CD14-positive monocyte (primary cell): Measurements from ENCODE around the gene TTR. TPM values are rescaled to one million over a fixed set of nuclear protein-coding genes. Genes with fewer than 3 reads are reported as not detected.

Source experiments
- DNase-seq, 3 donors: peaks; one replicate each; pipeline ENCODE4 v3.0.0-alpha.2; 2011 to 2022
- H2AFZ ChIP-seq: 2 replicates; pipeline ENCODE4 v1.6.0; 2012; ENCODE audit warnings: mild to moderate bottlenecking, low read depth, low read length, inconsistent platforms; ENCODE audit not compliant: insufficient read depth, poor library complexity, severe bottlenecking
- H3K27ac ChIP-seq, 2 donors: 1 replicate in 1 of 2; 2 replicates in 1 of 2; pipeline ENCODE4 v1.5.1; 2012 to 2013; ENCODE audit warnings: low read length in 2 of 2, control low read depth in 1 of 2, inconsistent platforms in 1 of 2, low read depth in 1 of 2, mild to moderate bottlenecking in 1 of 2
- H3K27me3 ChIP-seq, 2 donors: one replicate each; pipeline versions ENCODE4 v1.6.0 to v1.6.1; 2011 to 2013; ENCODE audit warnings: low read length in 2 of 2; ENCODE audit not compliant: control insufficient read depth in 2 of 2, insufficient read depth in 2 of 2
- H3K36me3 ChIP-seq, 2 donors: replicated peaks in 1 of 2; 1 replicate in 1 of 2; 2 replicates in 1 of 2; pipeline versions ENCODE4 v1.5.1 to v1.6.1; 2012 to 2013; ENCODE audit warnings: low read length in 2 of 2, control low read depth in 1 of 2, inconsistent platforms in 1 of 2, mild to moderate bottlenecking in 1 of 2; ENCODE audit not compliant: insufficient read depth in 2 of 2, control insufficient read depth in 1 of 2
- H3K4me1 ChIP-seq, 2 donors: 1 replicate in 1 of 2; 2 replicates in 1 of 2; pipeline versions ENCODE4 v1.5.1 to v1.6.1; 2012 to 2013; ENCODE audit warnings: low read length in 2 of 2, control low read depth in 1 of 2, inconsistent platforms in 1 of 2, mild to moderate bottlenecking in 1 of 2, moderate library complexity in 1 of 2; ENCODE audit not compliant: insufficient read depth in 2 of 2, control insufficient read depth in 1 of 2
- H3K4me2 ChIP-seq: replicated peaks from 2 replicates; pipeline ENCODE3; 2012; ENCODE audit warnings: low read length, moderate library complexity, mild to moderate bottlenecking; ENCODE audit not compliant: poor library complexity, severe bottlenecking; ENCODE audit errors: extremely low read depth
- H3K4me3 ChIP-seq, 3 experiments: fragments of 200-600 bp in 1 of 3; sonication (generic) in 1 of 3; replicated peaks in 1 of 3; 1 replicate in 2 of 3; 2 replicates in 1 of 3; pipeline ENCODE4 v1.5.1; 2011 to 2013; ENCODE audit warnings: low read length in 3 of 3, mild to moderate bottlenecking in 3 of 3, control low read depth in 2 of 3, low read depth in 2 of 3, inconsistent platforms in 1 of 3, moderate library complexity in 1 of 3
- H3K79me2 ChIP-seq: 2 replicates; pipeline ENCODE4 v1.6.0; 2012; ENCODE audit warnings: mild to moderate bottlenecking, control low read depth, inconsistent platforms, low read length, moderate library complexity; ENCODE audit not compliant: insufficient read depth
- H3K9ac ChIP-seq: 2 replicates; pipeline ENCODE4 v1.6.0; 2017; ENCODE audit warnings: low read length, mild to moderate bottlenecking; ENCODE audit not compliant: insufficient read depth, poor library complexity, severe bottlenecking
- H3K9me3 ChIP-seq, 2 donors: replicated peaks in 1 of 2; 1 replicate in 1 of 2; 2 replicates in 1 of 2; pipeline versions ENCODE4 v1.5.1 to v1.6.1; 2012 to 2013; ENCODE audit warnings: low read length in 2 of 2, control low read depth in 1 of 2; ENCODE audit not compliant: control insufficient read depth in 1 of 2, insufficient read depth in 1 of 2
- H4K20me1 ChIP-seq: 2 replicates; pipeline ENCODE4 v1.6.0; 2012; ENCODE audit warnings: mild to moderate bottlenecking, low read length, control low read depth, moderate library complexity; ENCODE audit not compliant: insufficient read depth
- H3K27ac Mint-ChIP-seq, 7 donors: one replicate each; pipeline ENCODE4 v1.8.0; 2020; ENCODE audit warnings: mild to moderate bottlenecking in 7 of 7, mixed read lengths in 7 of 7, moderate library complexity in 6 of 7, inconsistent platforms in 2 of 7
- H3K27me3 Mint-ChIP-seq, 3 donors: one replicate each; pipeline ENCODE4 v1.8.0; 2021 to 2022; ENCODE audit warnings: low read depth in 3 of 3, mild to moderate bottlenecking in 3 of 3, mixed read lengths in 3 of 3, moderate library complexity in 3 of 3, inconsistent platforms in 1 of 3
- H3K36me3 Mint-ChIP-seq, 2 donors: one replicate each; pipeline ENCODE4 v1.8.0; 2020; ENCODE audit warnings: mixed read lengths in 2 of 2, inconsistent platforms in 1 of 2, mild to moderate bottlenecking in 1 of 2
- H3K4me1 Mint-ChIP-seq: one replicate; pipeline ENCODE4 v1.8.0; 2020; ENCODE audit warnings: mild to moderate bottlenecking, mixed read lengths
- H3K4me3 Mint-ChIP-seq, 2 donors: one replicate each; pipeline ENCODE4 v1.8.0; 2020; ENCODE audit warnings: mild to moderate bottlenecking in 2 of 2, mixed read lengths in 2 of 2, moderate library complexity in 1 of 2
- H3K9me3 Mint-ChIP-seq, 7 donors: one replicate each; pipeline ENCODE4 v1.8.0; 2020 to 2022; ENCODE audit warnings: mixed read lengths in 7 of 7, mild to moderate bottlenecking in 6 of 7, moderate library complexity in 6 of 7, inconsistent platforms in 2 of 7
- WGBS: methylation state at CpG from one replicate; pipeline ENCODE4 v1.1.5; 2013; ENCODE audit warnings: missing lambda C conversion rate; ENCODE audit not compliant: insufficient coverage; 5-methylcytosine and 5-hydroxymethylcytosine counted together
- intact Hi-C, 2 donors: fragments of 100-400 bp; cut with micrococcal nuclease; formaldehyde crosslinking; loops; one replicate each; pipeline versions ENCODE4 v1.15.0 to v1.15.1; 2023
- polyA plus RNA-seq, 3 donors: library from polyadenylated mRNA; depleted of rRNA in 1 of 3; unstranded in 2 of 3; stranded (reverse) in 1 of 3; fragments of 300-500 nt in 2 of 3; fragments of >200 nt in 1 of 3; fragmentation: Illumina TruSeq in 2 of 3; gene quantifications; 1 replicate in 2 of 3; 2 replicates in 1 of 3; pipeline ENCODE4 v1.2.3, GENCODE V29; 2012 to 2021
- TF ChIP-seq, protein P1 (sequence below): fragments of 200-600 bp; IDR thresholded peaks from one replicate; pipeline ENCODE4 v1.8.0; 2022; ENCODE audit warnings: antibody characterized with exemption, mild to moderate bottlenecking

The TTR gene
- polyA plus RNA-seq, 3 donors, result not detected

DNA sequence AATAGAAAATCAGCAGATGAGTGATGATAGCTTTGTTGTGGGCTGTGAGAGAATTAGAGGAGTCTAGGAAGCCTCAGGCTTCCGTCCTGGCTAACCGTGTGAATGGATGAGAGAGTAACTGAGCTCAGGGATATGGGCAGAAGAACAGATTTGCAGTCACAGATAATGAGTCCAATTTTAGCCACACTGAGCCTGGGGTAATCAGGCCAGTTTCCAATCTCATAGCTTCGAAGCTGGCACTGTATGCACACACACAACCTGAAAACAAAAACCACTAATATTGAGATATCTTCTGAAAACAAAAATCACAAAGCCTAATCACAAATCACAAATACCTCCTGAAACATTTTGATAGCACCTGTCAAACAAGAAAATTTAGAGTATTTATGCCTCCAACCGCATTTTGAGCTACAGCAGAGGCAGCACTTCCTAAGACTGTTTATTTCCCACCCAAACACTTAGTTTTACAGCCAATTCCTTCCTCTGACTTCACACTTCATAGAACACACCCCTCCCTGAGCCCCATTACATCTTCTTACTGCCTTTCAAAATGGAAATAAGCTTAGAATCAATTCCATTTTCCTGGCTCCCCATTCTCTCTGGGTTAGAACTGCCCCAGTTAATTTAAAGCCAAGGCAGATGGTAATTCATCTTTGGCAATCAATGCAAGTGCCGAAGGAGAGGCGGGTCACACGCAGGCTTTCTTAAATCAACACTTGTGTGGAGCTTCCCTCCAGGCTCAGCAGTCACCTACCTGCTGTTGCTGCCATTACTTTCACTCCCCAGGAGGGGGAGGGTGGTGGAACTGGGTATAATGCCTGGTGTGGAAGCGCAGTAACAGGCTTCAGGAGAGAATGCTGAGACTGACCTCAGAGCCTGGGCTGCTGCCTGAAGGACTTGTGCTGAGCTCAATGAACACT is 18.9 kb downstream of the TTR start:
- 66% methylated on average over 7 of the region's 8 CpGs for WGBS
- DNase-seq, result no peak
- Histone ChIP-seq H3K27me3 (no peaks in the 10 kb centered on the region), H3K9ac (no peak overlapping the region), H3K27ac (no peak overlapping the region), H3K79me2 (no peaks in the 10 kb centered on the region), H3K4me2 (no peak overlapping the region), H3K4me1 (no peaks in the 10 kb centered on the region), H4K20me1 (no peaks in the 10 kb centered on the region), H3K36me3 (no peaks in the 10 kb centered on the region), H2AFZ (no peak overlapping the region), H3K9me3 (no peaks in the 10 kb centered on the region), H3K4me3 (no peak overlapping the region)
- Mint-ChIP-seq H3K27me3 (peaks cover 0 to 4% (median 2%) of the 10 kb centered on the region in 3 donors), H3K9me3 (no peaks in the 10 kb centered on the region), H3K4me3 (no peak overlapping the region), H3K27ac (no peak overlapping the region), H3K4me1 (no peaks in the 10 kb centered on the region), H3K36me3 (no peaks in the 10 kb centered on the region)
- TF ChIP-seq, protein P1, sequence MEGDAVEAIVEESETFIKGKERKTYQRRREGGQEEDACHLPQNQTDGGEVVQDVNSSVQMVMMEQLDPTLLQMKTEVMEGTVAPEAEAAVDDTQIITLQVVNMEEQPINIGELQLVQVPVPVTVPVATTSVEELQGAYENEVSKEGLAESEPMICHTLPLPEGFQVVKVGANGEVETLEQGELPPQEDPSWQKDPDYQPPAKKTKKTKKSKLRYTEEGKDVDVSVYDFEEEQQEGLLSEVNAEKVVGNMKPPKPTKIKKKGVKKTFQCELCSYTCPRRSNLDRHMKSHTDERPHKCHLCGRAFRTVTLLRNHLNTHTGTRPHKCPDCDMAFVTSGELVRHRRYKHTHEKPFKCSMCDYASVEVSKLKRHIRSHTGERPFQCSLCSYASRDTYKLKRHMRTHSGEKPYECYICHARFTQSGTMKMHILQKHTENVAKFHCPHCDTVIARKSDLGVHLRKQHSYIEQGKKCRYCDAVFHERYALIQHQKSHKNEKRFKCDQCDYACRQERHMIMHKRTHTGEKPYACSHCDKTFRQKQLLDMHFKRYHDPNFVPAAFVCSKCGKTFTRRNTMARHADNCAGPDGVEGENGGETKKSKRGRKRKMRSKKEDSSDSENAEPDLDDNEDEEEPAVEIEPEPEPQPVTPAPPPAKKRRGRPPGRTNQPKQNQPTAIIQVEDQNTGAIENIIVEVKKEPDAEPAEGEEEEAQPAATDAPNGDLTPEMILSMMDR, result no peak
- intact Hi-C loops, result no loop called here

DNA sequence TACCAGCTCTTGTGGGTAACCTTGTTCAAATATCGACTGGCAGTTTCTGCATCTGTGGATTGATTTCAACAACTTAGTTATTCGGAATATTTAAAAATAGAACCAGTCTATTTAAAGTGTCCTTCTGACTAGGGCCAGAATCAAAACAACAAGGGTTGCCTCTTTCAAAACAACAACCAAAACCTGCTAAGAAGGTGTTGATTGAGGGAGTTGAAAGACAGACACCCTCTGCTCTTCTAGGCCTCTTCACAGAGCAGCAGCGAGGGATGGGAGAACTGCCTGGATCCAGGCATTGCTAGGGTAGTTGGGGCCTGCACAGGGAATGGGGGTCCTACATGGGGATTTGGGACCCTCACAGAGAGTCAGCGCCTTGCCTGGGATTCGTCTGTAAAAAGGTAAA is 19.8 kb downstream of the TTR start:
- Histone ChIP-seq H3K9me3 (no peaks in the 10 kb centered on the region), H3K27ac (no peak overlapping the region), H3K4me2 (no peak overlapping the region), H3K9ac (no peak overlapping the region), H2AFZ (no peak overlapping the region), H3K79me2 (no peaks in the 10 kb centered on the region), H4K20me1 (no peaks in the 10 kb centered on the region), H3K36me3 (no peaks in the 10 kb centered on the region), H3K4me3 (no peak overlapping the region), H3K27me3 (no peaks in the 10 kb centered on the region), H3K4me1 (no peaks in the 10 kb centered on the region)
- Mint-ChIP-seq H3K36me3 (no peaks in the 10 kb centered on the region), H3K27ac (no peak overlapping the region), H3K27me3 (peaks cover 0 to 2% (median 1%) of the 10 kb centered on the region in 3 donors), H3K4me3 (no peak overlapping the region), H3K9me3 (no peaks in the 10 kb centered on the region), H3K4me1 (no peaks in the 10 kb centered on the region)
- 100% methylated on average over 1 of the region's 5 CpGs for WGBS
- no peak for DNase-seq
- intact Hi-C loops, result no loop called here
- TF ChIP-seq, protein P1, result no peak
